ENCODE measurements around the gene NAIF1.

Gene NAIF1

DNA sequence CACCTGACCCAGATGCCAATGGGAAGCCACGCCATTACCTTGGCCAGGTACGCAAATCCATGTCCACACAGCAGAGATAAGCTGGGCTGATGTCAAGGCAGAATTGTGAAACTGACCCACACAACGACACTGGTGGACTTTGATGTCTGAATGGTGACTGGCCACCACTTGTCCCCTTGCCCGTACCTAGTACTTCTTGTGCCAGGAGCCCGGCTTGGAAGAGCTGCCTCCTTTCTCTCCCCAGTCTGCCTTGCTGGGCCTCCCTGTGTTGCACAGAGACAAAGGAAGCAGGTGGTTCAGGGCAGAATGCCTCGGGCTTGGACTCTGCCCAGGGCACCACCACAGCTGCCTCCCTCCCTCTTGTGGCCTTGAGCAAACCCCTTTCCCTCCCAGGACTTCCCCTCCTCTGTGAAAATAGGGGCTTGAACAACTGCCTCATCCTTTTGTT lies 37.1 kb upstream of the NAIF1 start:
- Histone ChIP-seq H3K9ac (no peak overlapping the region), H3K36me3 (ENCODE audit: control insufficient read depth, insufficient read depth, low read length) (no peaks in the 10 kb centered on the region), H3K4me2 (ENCODE audit: low read length) (no peak overlapping the region), H3K4me3 (ENCODE audit: low read depth, low read length) (no peak overlapping the region), H2AFZ (no peak overlapping the region), H3K27ac (no peak overlapping the region), H3K27me3 (ENCODE audit: control insufficient read depth, insufficient read depth, low read length) (no peaks in the 10 kb centered on the region), H3K4me1 (peaks cover 19% of the 10 kb centered on the region), H3K9me3 (ENCODE audit: control insufficient read depth, low read length) (no peaks in the 10 kb centered on the region), H3K79me2 (peaks cover 10% of the 10 kb centered on the region)
- TF ChIP-seq, protein P1, sequence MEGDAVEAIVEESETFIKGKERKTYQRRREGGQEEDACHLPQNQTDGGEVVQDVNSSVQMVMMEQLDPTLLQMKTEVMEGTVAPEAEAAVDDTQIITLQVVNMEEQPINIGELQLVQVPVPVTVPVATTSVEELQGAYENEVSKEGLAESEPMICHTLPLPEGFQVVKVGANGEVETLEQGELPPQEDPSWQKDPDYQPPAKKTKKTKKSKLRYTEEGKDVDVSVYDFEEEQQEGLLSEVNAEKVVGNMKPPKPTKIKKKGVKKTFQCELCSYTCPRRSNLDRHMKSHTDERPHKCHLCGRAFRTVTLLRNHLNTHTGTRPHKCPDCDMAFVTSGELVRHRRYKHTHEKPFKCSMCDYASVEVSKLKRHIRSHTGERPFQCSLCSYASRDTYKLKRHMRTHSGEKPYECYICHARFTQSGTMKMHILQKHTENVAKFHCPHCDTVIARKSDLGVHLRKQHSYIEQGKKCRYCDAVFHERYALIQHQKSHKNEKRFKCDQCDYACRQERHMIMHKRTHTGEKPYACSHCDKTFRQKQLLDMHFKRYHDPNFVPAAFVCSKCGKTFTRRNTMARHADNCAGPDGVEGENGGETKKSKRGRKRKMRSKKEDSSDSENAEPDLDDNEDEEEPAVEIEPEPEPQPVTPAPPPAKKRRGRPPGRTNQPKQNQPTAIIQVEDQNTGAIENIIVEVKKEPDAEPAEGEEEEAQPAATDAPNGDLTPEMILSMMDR (IDR thresholded peaks at IDR 0.05) = no peak

DNA sequence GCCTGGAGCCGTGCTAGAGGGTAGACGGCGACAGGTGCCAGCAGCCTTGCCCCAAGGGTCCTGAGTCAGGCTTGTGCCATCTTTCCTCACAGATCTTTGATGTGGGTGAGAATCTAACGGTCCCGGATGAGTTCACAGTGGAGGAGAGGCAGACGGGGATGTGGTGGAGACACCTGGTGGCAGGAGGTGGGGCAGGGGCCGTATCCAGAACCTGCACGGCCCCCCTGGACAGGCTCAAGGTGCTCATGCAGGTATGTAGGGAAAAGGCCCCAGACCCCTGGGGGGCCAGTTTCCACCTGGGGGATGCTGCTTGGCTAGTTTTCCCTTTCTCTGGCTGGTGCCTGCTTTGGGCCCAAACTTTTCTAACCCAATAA lies 36.5 kb upstream of the NAIF1 start:
- no peaks in the 10 kb centered on the region for H3K27me3 ChIP-seq (ENCODE audit: control insufficient read depth, insufficient read depth, low read length)
- no peaks in the 10 kb centered on the region for H3K36me3 ChIP-seq (ENCODE audit: control insufficient read depth, insufficient read depth, low read length)
- peak overlapping the region; percentile 72 for H3K27ac ChIP-seq
- H3K9me3 ChIP-seq (ENCODE audit: control insufficient read depth, low read length) = no peaks in the 10 kb centered on the region
- H3K4me3 ChIP-seq (ENCODE audit: low read depth, low read length) = no peak overlapping the region
- H2AFZ ChIP-seq = no peak overlapping the region
- peak overlapping the region; percentile 38 for H3K4me2 ChIP-seq (ENCODE audit: low read length)
- TF ChIP-seq, protein P1 (IDR thresholded peaks at IDR 0.05) = peak; percentile 20
- H3K9ac ChIP-seq = no peak overlapping the region
- peaks cover 12% of the 10 kb centered on the region for H3K79me2 ChIP-seq
- peaks cover 25% of the 10 kb centered on the region for H3K4me1 ChIP-seq

DNA sequence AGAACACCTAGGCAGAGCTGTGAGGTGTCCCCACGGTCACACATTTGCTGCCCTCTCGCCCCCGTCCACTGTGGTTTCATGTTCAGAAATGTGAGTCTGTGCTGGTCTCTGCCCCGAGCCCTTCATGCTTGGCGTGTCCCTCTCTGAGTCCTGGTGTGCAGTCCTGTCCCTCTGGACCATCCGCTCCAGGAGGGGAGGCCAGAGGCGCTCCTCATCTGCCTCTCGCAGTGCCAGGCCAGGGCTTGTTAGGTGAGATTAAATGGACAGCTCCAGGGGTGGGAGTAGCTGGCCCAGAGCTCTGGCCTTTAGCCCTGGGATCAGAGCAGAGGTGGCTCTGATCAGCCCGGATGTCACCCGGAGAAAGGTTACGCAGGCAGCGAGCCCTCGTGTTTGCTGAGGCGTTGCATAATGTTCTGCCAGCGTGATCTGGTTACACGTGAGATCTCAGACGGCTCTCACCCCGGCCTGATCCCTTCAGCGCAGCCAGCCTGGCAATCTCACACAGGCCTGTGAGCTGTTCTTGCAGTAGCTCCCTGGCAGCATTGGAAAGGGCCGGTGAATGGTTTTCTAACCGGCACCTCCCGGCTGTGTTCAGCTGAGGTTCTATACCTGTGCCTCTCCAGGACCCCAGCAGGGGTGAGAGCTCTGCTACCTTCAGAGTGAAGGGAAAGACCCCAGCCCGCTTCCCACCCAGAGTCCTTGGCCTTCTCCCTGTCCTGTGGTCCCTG lies 35.9 kb upstream of the NAIF1 start:
- H2AFZ ChIP-seq = no peak overlapping the region
- H3K79me2 ChIP-seq = peaks cover 12% of the 10 kb centered on the region
- TF ChIP-seq, protein P1 (IDR thresholded peaks at IDR 0.05) = no peak
- peaks cover 26% of the 10 kb centered on the region for H3K4me1 ChIP-seq
- peak overlapping the region; percentile 38 for H3K4me2 ChIP-seq (ENCODE audit: low read length)
- no peak overlapping the region for H3K4me3 ChIP-seq (ENCODE audit: low read depth, low read length)
- no peak overlapping the region for H3K9ac ChIP-seq
- H3K9me3 ChIP-seq (ENCODE audit: control insufficient read depth, low read length) = no peaks in the 10 kb centered on the region
- H3K27ac ChIP-seq = peak overlapping the region; percentile 72
- no peaks in the 10 kb centered on the region for H3K36me3 ChIP-seq (ENCODE audit: control insufficient read depth, insufficient read depth, low read length)
- no peaks in the 10 kb centered on the region for H3K27me3 ChIP-seq (ENCODE audit: control insufficient read depth, insufficient read depth, low read length)

DNA sequence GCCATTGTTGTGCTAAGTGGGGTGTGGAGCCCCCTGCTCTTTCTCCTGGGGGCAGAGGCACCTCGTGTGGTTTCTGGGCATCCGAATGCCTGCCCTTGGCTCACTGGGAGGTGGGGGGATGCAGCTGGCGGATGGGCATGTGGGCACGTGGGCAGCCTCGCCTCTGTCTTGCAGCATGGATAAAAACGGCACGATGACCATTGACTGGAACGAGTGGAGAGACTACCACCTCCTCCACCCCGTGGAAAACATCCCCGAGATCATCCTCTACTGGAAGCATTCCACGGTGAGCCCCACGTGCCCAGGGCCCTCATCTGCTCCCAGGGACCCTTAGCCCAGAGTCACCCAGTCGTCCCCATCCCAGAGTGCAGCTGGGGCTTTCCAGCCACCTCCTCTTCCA lies 35.1 kb upstream of the NAIF1 start:
- Histone ChIP-seq H3K4me2 (ENCODE audit: low read length) (no peak overlapping the region), H3K79me2 (peaks cover 16% of the 10 kb centered on the region), H3K36me3 (ENCODE audit: control insufficient read depth, insufficient read depth, low read length) (no peaks in the 10 kb centered on the region), H3K27me3 (ENCODE audit: control insufficient read depth, insufficient read depth, low read length) (no peaks in the 10 kb centered on the region), H3K9ac (no peak overlapping the region), H3K9me3 (ENCODE audit: control insufficient read depth, low read length) (no peaks in the 10 kb centered on the region), H3K27ac (peak overlapping the region; percentile 72), H3K4me1 (peaks cover 34% of the 10 kb centered on the region), H2AFZ (no peak overlapping the region), H3K4me3 (ENCODE audit: low read depth, low read length) (no peak overlapping the region)
- TF ChIP-seq, protein P1 (IDR thresholded peaks at IDR 0.05) = no peak

DNA sequence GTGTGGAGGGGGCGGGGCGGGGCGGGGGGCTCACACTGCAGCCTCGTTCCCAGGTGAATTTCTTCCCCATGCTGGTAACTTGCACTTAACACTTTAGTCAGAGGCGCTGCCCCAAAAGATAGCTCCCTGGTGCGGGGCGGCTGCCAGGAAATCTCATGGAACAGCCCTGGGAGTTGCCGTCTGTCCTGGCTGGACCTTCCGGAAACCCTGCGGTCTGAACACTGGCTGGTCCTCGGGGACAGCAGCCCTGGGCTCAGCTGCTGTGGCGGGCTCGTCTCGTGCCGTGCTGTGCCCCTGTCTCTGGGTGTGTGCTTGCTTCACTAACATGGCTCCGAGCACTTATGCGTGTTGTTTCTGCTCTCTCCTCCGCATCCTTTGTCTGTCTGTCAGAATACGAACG lies 34.6 kb upstream of the NAIF1 start:
- peaks cover 19% of the 10 kb centered on the region for H3K79me2 ChIP-seq
- peaks cover 35% of the 10 kb centered on the region for H3K4me1 ChIP-seq
- no peaks in the 10 kb centered on the region for H3K9me3 ChIP-seq (ENCODE audit: control insufficient read depth, low read length)
- H3K27ac ChIP-seq = no peak overlapping the region
- H3K4me3 ChIP-seq (ENCODE audit: low read depth, low read length) = no peak overlapping the region
- no peaks in the 10 kb centered on the region for H3K36me3 ChIP-seq (ENCODE audit: control insufficient read depth, insufficient read depth, low read length)
- no peak overlapping the region for H2AFZ ChIP-seq
- H3K4me2 ChIP-seq (ENCODE audit: low read length) = no peak overlapping the region
- H3K9ac ChIP-seq = no peak overlapping the region
- TF ChIP-seq, protein P1 (IDR thresholded peaks at IDR 0.05) = no peak
- H3K27me3 ChIP-seq (ENCODE audit: control insufficient read depth, insufficient read depth, low read length) = no peaks in the 10 kb centered on the region
